D721Med (cell line): Measurements from ENCODE around the gene NAP1L1.

Source experiments
- DNase-seq: peaks from one replicate; pipeline ENCODE4 v3.0.0; 2011; ENCODE audit warnings: low spot score; ENCODE audit not compliant: insufficient read length
- FAIRE-seq: peaks from 2 replicates; lab custom pipeline; 2011; peaks lifted over from hg19 to GRCh38; lab: Jason Lieb, UNC
- TF ChIP-seq, protein P1 (sequence below): IDR thresholded peaks from 2 replicates; pipeline ENCODE4 v1.5.1; 2012; ENCODE audit warnings: mild to moderate bottlenecking, control low read depth; ENCODE audit not compliant: insufficient read depth; ENCODE audit errors: missing control alignments

NAP1L1 gene

DNA sequence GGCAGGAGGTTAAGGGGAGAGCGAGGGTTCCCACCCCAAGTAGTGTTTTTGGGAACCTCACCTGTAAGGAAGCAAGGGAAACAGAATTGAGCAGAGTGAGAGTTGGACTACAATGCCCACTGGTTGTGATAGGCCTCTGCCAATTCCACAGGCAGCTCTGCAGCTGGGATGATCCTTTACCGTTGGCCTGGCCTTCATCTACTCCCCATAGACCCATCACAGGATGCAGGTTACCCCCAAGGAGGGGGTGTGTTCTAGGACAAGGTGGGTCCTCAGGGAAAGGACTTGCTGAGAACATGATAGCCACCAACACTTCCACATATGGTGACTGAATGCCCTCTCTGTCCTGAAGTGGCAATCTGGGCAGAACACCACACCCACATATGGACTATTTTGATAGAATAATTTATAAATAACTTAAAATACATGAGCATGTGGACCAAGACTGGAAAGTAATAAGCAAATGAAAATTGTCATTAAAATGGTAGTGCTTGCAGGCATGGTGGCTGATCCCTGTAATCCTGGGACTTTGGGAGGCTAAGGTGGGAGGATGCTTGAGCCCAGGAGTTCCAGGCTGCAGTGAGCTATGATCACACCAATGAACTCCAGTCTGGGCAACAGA, 61.3 kb downstream of the NAP1L1 start:
- DNase-seq (no peak), FAIRE-seq (no peak)
- TF ChIP-seq, protein P1, sequence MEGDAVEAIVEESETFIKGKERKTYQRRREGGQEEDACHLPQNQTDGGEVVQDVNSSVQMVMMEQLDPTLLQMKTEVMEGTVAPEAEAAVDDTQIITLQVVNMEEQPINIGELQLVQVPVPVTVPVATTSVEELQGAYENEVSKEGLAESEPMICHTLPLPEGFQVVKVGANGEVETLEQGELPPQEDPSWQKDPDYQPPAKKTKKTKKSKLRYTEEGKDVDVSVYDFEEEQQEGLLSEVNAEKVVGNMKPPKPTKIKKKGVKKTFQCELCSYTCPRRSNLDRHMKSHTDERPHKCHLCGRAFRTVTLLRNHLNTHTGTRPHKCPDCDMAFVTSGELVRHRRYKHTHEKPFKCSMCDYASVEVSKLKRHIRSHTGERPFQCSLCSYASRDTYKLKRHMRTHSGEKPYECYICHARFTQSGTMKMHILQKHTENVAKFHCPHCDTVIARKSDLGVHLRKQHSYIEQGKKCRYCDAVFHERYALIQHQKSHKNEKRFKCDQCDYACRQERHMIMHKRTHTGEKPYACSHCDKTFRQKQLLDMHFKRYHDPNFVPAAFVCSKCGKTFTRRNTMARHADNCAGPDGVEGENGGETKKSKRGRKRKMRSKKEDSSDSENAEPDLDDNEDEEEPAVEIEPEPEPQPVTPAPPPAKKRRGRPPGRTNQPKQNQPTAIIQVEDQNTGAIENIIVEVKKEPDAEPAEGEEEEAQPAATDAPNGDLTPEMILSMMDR, result no peak

DNA sequence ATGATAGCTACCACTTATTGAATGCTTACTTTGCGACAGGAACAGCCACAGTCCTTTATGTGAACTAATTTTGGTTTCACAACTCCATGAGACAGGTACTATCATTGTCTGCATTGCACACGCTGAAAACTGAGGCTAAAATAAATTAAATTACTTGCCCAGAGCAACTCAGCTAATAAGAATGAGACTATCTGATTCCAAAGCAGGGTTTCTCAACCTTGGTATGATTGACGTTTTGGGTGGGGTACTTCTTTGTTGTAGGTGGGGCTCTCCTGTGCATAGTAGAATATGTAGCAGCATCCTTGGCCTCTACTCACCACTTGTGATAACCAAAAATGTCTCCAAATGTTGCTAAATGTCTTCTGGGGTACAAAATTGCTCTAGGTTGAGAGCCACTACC, 62.0 kb downstream of the NAP1L1 start:
- TF ChIP-seq, protein P1, result no peak

DNA sequence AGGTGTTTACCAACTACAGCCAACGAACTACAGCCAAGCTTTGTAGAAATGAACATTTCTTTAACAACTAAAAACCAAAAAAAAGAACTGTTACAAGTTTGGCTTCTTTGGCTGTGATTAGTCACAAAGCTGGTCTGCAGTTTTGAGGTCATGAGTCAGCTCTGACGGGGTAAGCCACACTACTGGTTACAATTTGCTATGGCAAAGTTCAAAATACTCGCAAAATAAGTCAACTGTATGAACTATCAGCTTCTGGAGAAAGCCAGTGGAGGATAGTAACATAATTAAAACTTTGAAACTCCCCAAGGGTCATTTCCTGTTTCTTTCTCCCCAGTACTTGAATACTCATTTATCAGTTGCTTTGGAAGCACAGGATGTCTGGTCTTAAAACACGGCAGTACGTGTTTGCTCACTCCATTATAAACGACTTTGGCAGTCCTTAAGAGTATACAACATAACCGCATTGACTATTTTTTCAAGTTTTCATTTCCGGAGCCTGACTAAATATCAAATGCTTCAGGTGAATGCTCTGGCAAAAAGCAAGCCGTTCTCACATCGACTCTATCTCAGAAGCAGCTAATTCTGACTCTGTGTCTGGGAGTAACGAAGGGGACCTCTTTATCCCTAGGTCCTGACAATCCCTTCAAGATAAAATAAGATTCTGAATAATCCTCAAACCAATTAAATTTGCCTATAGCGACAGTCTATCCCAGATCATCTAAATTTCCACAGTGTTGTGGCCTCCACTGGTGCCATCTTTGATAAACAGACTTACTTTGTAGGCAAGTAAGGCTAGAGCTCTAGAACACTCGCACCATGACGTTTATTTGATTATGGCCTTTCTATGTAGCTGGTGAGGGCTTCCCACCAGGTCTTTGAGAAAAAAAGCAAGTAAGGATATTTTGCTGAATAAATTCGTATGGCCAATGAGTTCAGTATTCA, 63.5 kb downstream of the NAP1L1 start:
- TF ChIP-seq, protein P1, result no peak
- no peak for FAIRE-seq
- no peak for DNase-seq

More for the DNA sequence above, 62.0 kb downstream of the NAP1L1 start:
- FAIRE-seq, result no peak
- DNase-seq, result no peak

DNA sequence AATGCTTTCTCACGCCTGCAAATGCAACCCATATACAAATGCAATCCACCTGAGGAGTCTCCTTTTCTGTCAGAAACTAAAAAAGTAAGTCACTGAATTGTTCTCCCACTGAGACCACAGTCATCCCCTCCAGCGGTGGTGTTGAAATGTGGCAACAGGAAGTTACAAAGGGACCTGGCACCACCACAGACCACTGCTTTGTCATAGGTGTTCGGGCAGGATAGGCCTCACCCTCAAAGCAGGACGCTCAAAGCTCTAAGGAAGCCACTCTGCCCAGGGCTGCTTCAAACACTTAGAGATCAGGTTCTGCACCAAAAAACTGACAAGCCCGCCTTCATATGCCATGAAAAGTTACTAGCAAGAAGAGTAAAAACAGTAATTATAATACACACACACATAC, 64.2 kb downstream of the NAP1L1 start:
- TF ChIP-seq, protein P1, result no peak
- FAIRE-seq (no peak), DNase-seq (no peak)

DNA sequence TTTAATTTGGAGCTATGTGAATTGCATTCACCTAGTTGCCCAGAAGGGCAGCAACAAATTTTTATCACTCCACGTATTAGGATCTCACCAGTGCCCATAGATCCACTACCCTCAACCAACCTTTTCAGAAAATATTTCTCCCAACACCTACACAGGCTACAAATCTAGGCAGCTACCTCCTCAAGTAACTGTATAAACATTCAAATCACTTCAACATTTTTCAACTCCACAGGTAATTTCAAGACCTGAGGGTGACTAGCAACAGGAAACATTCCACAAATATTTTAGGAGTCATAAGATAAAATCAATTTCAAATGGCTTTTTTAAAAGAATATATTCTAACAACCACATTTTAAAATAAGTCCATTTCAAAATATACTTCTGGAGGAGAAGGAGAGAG, 65.8 kb downstream of the NAP1L1 start:
- FAIRE-seq, result no peak
- TF ChIP-seq, protein P1, result no peak
- DNase-seq, result no peak

DNA sequence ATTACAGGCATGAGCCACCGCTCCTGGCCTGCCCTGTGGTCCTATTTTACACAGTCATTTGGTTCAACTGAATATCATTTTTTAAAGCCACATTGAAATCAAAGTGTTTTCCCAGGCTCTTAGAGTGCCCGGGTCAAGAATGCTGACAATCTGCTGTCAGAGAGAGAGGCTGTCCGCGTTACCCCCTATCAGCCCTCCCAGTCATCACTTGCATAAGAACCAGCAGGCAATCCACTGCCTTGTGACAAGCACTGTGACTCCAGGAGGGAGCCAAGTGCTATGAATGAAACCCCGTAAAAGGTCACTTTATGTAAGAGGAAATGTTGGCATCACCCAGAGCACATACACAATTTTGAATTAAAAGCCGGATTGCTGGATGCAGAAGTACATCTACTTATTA, 66.4 kb downstream of the NAP1L1 start:
- FAIRE-seq (no peak), DNase-seq (no peak)
- TF ChIP-seq, protein P1, result no peak
